HG03457 (cell line): ENCODE measurements around the gene RASSF3.

Source experiments
- ATAC-seq: cut with Tn5 transposase; IDR thresholded peaks from one replicate; pipeline ENCODE4 v1.9.1; 2021; ENCODE audit warnings: moderate number of reproducible peaks; ENCODE audit not compliant: unreplicated experiment

The RASSF3 gene

GRCh38 chr12:64667793-64668192, 57.5 kb downstream of the RASSF3 start:
- no peak for ATAC-seq

- peak; percentile 65 for ATAC-seq
Observed at GRCh38 chr12:64669270-64669842, 59.1 kb downstream of the RASSF3 start.

DNA sequence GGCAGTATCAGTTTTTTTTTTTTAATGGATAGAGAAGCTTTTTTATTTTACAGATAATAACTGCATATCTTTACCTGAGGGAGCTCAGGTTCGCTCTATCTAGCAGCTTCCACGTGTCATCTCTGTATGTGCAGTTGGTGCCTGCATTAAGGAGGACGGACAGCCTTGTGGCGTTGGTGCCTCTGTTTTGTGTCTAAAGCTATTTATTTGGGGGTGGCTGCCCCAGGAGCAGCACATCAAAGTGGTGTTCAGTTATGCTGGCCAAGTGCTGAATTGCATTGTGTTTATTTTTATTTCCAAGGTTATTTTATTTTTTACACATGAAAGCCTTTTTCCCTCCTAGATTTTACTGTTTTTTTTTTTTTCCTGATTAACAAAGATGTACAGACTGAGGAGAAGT, 59.7 kb downstream of the RASSF3 start:
- ATAC-seq = no peak

- no peak for ATAC-seq
Observed at GRCh38 chr12:64670919-64671639, 60.8 kb downstream of the RASSF3 start.

GRCh38 chr12:64671681-64672080, 61.4 kb downstream of the RASSF3 start:
- no peak for ATAC-seq

GRCh38 chr12:64672925-64673409, 62.7 kb downstream of the RASSF3 start:
- ATAC-seq = no peak

- ATAC-seq = no peak
Observed at GRCh38 chr12:64673490-64674169, 63.3 kb downstream of the RASSF3 start.

GRCh38 chr12:64674367-64674922, 64.2 kb downstream of the RASSF3 start:
- no peak for ATAC-seq

DNA sequence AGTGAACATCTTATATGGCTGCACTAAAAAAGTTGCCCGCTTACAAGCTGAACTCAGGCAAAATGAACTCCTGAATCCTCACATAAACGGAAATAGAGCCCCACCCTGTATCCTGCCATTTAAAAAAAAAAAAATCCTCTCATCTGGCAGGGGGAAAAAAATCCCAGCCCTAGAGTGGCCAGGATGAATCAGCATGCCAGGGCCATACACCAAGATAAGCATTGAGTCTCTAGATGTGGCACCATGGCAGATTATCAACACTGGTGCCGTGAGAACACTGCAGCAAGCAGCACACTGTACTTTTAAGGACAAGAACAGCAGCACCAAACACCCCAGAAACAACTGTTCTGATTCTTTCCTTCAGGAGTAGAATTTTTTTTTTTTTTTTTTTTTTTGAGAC, 65.5 kb downstream of the RASSF3 start:
- no peak for ATAC-seq

DNA sequence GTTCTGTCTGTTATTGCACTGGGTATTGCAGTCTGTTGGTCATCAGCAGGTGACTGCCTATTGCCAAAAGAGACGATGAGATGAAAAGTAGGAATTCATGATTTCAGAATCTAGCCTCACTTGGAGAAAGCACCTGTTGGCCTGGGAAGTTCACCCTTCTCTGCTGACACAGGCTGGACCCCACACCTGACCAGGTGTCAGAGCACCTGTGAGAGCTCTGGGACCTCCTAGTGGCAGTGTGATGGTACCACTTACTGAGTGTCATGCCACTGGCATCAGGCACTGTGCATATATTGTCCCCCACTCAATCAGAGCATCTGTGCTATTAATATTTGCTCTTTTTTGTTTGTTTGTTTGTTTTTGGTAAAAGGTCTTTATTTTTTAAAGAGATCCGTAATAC, 68.0 kb downstream of the RASSF3 start:
- no peak for ATAC-seq

GRCh38 chr12:64678835-64679234, 68.5 kb downstream of the RASSF3 start:
- ATAC-seq = no peak

DNA sequence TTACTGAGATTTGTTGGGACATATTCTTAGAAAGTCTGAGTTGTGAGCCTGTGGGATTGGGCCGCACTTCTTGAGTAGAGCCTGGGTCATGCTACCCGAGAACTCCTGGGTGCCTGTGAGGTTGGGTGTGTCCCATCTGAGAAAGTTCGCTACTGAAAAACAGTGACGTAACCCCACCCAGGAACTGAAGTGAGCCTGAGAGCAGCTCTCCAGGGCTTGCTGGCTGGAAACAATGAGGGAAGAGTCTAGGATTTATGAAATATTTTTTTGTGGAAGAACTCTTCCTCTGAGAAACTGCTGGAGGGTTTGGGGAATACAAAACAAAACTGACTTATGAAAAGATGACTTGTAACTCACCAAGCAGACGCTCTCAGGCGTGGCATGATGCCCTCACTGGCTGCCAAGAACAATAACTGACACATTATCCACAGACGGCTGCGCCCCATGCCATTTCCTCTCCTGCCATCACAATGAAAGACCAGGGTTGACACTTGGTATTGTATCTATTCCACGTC, 69.2 kb downstream of the RASSF3 start:
- no peak for ATAC-seq

DNA sequence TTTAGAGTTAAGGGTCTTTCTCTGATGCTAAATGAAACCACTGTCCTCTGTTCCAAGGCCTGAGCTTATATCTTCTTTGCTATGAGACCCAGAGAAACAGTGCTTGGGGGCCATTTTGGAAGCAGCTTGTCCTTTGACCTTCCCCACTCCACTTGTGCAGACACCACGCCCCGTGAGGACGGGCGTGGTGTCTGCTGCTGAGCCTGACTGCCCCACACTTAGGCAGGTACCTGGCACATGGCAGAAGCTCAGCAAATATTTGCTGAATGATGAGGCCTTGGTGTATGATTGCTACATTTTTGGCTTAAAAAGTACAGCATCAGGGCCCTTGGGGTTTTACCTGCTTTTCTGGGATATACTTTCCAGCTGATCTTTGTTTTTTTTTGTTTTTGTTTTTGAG, 69.9 kb downstream of the RASSF3 start:
- no peak for ATAC-seq

GRCh38 chr12:64681200-64682052, 71.1 kb downstream of the RASSF3 start:
- no peak for ATAC-seq

DNA sequence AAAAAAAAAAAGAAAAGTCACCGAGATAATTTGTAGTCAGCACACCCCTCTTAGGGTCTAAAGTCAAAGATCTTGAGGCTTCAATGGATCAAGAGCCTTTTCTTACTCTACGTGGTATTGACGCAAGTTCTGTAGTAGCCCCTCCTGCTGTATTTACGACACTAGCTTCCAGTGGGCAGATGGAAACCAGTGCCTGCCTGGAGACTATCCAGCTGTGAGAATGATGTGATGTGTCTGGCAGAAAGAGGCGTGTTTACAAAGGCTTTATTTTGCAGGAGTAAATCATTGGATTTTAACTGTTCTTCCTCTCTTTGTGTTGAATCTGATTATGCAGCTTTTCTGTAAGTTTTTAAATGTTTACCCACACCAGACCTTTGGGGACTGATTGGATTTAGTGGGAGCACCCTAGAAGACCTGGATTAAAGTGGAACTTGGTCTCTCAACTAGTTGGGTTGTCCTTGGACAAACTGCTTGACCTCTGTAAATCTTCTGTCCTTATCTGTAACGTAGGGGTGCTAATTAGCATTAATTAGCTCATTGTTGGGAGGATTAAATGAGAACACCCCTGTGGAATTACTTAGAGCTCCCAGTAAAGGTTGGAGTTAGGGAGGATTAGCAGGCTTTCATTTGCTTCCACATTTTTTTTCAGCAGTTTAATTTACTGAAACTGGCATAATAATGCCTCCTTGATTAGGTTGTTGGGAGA, 72.4 kb downstream of the RASSF3 start:
- ATAC-seq = no peak

DNA sequence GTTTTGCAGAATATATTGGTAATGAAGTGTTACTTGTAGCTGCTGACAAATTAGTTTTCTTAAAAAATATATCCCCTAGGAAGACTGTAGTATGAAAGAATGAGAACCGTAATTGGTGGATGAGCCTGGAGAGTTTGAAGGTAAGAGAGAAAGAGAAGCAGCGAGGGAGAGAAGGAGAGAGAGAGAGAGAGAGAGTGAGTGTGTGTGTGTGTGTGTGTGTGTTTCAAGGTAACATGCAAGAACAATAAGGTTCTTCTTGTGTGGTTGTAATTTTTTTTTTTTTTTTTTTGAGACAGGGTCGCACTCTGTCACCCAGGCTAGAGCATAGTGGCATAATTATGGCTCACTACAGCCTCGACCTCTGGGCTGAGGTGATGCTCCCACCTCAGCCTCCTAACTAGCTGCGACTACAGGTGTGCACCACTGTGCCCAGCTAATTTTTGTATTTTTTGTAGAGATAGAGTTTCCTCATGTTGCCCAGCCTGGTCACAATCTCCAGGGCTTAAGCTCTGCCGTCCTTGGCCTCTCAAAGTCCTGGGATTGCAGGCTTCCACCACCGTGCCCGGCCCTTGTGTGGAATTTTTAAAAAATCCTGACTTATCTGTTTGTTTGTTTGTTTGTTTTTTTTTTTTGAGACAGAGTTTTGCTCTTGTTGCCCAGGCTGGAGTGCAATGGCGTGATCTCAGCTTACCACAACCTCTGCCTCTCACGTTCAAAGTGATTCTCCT, 73.7 kb downstream of the RASSF3 start:
- no peak for ATAC-seq

- ATAC-seq = no peak
Observed at GRCh38 chr12:64685050-64685449, 74.8 kb downstream of the RASSF3 start.

DNA sequence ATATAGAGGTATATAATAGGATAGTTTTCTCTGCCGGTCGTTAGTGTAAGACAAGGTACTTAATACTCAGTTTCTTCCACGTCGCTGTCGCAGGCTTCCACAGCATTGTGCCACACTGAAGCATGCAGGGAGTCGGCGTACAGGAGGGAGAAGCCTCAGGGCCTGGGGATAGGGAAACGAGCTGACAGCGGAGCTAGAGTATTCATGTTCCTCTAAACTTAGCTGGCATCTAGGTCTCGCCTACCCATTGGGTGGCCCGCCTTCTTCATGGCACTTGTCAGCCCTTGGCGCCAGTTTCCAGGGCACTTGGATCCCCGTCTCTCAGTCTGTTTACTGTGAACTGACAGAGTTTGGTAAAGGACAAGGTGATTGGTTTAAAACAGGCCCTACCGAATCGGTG, 75.3 kb downstream of the RASSF3 start:
- ATAC-seq = no peak

DNA sequence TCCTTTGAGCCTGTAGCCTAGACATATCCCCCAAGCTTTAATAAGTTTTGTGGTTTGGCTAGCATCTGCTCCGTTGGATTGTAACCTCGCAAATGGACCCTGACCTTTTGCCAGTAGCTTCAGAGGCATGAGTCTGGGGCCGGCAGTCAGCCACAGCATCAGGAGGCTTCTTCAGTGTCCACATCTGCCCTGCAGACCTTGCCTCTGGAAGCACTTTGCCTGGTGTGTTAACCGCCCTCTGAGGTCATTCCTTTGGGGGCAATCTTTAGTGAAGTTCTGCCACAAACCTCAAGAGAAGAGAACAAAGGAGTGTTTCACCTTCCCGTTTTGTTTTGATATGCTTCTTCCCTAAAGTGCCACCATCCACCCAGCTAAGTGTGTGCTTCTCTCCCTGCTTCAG, 77.5 kb downstream of the RASSF3 start:
- no peak for ATAC-seq
